HG02759 (cell line): ENCODE results near the gene SPNS2.

ENCODE experiments used
- ATAC-seq: cut with Tn5 transposase; IDR thresholded peaks from one replicate; pipeline ENCODE4 v1.9.1; 2021; ENCODE audit warnings: mild to moderate bottlenecking, moderate library complexity; ENCODE audit not compliant: unreplicated experiment

The SPNS2 gene

DNA sequence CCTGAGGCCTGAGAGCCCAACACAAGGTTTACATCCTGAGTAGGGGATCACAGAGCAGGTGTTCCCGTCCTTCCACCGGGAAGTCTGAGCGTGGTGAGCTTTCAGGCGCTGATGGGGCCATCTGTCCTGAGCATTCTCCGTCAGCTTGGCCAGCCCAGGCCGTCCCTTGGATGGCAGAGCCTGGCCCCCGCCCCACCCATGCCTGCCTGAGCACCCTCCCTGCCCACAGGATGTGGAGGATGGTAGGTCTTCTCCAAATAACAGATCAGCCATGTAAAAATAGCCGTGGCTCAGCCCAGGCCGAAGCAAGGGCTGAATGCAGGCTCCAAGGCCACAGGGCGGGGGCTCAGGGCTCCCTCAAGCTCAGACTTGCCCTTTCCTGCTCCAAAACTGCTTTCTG is 20.2 kb downstream of the SPNS2 start:
- ATAC-seq, result no peak

DNA sequence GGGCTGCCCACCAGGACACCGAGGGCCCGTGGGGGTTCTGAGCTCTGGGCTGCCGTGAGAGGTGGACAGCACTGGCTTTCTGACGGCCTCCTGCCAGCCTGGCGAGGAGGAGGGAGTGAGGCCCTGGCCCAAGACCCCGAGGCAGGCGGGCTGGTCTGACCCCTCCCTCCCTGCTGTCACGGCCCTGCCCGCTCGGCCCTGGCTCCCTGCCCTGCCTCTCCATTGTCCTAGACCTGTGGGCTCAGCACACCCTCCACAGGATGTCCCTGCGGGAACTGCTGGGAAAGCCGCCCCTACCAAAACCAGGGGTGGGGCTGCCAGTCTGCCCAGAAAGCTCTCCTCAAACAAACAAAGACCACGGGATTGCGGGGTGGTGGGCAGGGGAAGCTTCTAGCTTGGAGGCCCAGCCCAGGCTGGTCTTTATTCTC is 20.7 kb downstream of the SPNS2 start:
- ATAC-seq, result no peak

DNA sequence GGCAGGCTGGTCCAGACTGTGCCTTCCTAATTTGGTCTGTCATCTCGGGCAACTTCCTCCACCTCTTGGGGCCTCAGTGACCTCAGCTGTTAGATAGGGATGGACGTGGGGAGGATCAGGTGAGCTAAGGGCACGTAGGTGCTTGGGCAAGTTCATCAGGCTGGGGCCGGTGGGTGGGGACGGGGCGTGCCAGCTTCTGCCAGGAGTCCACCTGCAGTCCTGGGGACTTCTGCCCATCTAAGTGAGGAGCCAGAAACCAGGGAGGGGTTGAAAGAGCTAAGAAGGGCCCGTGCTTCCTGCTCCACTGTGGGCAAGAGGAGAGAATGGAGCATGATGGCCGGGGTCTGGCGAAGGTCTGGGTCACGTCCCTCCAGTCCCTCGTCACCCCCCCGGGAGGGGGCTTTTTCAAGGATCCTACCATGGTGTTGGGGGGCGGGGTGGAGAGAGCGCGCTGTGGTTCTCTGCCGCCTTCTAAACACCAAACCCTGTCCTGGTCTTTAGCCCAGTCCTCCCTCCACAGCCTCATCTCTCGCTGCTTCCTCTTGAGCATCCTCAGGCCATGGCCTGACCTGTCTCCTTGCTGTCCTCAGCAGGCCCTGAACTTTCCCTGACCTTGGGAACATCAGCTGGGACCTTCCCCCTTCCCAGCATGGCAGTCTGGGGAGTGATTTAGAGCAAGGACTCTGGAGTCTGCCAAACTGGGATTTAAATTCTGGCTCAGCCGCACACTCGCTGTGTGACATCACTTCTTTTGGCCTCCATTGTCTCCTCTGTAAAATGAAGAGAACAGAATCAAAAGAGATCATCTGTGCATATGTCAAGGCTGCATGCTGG is 21.6 kb downstream of the SPNS2 start:
- ATAC-seq, result no peak

DNA sequence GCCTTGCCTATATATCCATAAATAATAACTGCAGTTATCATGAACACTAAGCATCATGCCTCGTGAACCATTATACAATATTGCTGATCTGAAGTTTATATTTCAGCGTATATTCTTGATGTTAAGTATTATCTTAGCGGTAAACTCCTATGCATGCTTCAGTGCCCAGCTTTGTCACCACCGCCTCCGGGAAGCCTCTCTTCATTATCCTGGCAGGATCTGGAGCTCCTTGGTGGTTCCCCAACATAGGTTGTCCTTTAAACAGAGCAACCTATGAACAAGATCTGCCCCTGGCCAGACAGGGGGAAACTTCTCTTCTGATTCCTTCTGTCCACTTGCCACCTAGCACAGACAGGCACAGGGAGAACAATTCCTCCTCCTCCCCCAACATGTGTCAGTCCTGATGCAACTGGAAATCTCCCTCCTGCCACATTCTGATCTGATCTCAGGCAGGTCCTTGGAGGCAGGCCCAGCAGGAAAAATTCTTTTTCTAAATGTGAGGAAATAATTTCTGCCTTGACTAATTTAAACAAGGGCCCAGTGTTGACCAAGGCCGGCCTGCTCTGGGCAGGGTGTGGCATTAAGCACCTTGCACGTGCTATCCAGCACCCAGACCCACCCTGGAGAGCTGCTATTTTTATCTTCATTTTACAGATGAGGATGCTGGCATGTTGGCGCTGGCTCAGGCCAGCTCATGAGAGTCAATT is 22.4 kb downstream of the SPNS2 start:
- ATAC-seq, result no peak

DNA sequence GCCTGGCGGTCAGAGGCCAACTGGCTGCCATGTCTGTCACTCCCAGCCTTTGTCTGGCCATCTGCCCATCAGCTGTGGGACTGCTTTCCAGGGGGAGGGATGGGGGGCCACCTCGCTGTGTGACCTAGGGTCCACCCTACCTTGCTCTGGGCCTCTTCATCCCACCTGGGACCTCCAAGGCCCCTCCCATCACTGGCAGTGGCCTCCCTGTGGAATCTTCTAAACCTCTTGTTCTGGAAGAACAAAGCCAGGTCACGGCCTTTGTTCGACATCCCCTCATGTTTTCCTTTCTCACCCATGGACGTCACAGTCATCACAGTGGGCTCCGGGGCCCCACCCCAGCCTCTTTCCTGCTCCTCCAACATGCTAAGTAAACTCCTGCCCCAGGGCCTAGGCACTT is 24.0 kb downstream of the SPNS2 start:
- no peak for ATAC-seq

DNA sequence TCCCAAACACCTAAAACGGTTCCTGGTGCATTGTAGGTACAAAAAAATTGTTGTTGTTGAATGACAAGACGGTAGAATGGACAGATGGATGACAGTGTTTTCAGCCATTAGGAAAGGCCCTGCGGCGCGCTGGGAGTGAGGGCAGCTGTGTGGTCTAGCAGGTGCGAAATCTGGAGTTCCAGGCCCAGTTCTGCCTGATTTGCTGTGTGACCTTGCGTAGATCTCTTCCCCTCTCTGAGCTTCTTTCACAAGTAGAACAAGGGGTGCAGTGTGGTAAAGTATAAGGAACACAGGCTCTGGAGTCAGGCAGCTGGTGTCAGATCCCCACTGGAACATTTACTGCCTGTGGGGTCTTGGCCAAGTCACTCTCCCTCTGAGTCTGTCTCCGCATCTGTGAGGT is 25.3 kb downstream of the SPNS2 start:
- ATAC-seq, result no peak

DNA sequence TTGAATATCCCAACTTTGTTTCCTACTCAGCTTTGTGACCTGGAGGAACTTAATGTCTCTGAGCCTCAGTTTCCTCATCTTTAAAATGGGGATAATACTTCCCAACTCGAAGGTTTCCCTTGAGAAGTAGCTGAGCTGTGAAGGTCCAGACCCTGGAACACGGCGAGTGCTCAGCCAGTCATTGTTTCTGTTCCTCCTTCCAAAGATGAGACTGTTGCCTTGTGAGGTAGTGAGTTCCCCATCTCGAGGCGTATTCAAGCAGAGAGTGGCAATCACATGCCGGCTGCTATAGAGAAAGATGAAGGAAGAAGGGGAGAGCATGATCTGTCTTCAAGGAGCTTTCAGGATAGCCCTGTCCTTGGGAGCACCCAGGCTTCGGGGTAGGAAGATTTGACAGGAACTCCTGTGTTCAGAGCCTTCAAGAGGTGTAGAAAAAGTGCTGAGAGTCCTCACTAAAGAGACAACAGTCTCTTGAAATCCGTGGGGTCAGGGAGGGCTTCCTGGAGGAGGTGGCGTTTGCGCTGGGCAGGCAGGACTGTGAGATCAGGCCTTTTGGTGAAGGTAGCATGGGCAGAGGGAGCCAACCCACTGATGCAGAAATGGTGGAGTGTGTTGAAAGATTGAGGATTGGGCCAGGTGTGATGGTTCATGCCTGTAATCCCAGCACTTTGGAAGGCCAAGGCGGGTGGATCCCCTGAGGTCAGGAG is 27.2 kb downstream of the SPNS2 start:
- ATAC-seq, result no peak

DNA sequence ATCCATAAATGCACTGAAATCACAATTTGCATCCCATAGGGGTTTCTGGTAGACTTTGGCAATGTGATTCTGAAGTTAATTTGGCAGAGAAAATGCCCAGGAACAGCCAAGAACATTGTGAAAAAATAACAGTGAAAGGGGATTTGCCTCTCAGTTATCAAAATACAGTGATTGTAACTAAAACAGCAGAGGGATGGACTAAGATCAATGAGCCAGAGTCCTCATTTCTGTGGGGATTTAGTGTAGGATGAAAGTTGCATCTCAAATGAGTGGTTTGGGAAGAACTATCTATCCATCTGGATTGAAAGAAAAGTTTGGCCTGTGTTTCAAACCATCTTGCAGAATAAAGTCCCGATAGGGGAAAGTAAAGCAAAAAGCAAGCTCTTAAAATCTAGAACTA is 28.5 kb downstream of the SPNS2 start:
- no peak for ATAC-seq

DNA sequence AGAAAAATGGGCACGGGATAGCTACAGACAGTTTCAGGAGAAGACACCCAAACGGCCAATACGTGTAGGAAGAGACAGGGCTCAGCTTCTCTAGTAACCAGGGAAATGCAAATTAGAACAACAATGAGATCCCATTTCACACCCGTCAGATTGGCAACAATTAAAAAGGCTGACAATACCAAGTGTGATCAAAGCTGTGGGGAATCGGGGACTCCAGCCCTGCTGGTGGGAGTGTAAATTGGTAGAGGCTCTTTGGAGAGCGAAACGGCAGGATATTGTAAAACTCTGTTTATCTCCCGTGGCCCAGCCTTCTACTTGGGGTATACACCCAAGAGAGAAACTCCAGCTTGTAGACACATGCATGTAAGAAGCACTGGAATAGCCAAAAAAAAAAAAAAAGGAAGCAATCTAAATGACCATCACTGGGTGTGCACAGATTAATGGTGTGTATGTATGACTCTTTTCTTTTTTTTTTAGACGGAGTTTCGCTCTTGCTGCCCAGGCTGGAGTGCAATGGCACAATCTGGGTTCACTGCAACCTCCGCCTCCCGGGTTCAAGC is 29.0 kb downstream of the SPNS2 start:
- ATAC-seq, result no peak

DNA sequence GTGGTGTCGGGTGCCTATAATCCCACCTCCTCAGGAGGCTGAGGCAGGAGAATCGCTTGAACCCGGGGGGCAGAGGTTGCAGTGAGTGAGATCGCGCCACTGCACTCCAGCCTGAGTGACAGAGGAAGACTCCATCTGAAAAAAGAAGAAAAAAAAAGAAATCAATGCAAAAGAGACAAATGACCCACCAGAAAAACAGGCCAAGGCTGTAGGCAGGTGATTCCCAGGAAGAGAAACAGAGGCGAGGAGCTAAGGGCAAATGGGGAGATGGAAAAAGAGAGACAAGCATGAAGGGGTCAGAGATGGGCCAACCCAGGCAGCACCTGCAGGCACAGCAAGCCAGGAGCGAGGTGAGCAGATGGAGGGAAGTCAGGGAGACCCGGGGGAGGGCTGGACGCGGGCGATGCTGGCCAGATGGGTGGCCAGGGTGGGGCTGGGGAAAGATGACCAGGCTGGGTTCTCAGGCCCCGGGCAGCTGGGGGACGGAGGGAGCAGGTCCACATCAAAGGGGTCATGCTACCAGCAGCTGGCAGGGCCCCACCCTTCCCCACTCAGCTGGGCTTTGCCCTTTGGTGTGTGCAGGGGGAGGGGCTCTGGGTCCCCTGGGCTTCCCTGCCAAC is 31.0 kb downstream of the SPNS2 start:
- no peak for ATAC-seq

DNA sequence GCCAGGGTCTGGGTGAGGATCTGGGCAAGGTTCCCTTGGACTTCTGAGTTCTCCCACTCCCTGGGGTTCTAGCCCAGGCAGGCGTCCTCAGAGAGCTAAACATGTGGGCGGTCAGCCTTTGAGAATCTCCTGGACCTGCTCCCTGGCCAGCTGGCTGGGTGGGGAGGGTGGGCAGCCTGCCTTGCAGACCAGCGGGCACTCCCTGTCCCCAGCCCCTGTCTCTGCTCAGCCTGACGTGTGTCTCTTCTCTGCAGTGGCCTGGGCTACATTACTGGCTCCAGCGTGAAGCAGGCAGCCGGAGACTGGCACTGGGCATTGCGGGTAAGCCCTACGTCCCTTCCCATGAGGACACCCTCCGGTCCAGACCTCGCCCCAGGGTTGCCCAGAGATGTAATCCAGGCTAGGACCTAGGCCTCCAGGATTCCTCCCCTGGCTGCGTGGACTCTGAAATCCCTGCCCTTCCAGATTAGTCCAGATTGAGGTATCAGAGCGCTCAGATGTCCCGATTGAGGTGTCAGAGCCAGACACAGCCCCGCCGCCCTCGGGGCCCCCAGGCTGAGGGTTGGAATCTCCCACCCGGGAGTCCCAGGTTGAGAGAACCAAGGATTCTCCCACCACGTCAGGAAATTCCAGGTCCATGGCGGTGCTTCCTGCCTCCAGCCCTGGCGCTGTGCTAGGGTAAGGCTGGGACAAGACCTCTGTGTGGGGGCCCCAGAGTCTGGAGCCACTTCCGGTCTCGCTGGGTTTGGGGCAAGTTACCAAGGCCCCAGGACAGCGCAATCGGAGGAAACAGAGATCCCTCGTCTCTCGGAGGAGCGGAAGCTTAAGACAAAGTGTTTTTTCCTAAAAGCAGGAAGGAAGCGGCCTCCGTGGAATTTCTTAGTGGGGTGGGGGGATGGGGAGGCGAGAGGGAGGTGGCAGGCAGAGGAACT is 32.4 kb downstream of the SPNS2 start:
- ATAC-seq, result no peak

DNA sequence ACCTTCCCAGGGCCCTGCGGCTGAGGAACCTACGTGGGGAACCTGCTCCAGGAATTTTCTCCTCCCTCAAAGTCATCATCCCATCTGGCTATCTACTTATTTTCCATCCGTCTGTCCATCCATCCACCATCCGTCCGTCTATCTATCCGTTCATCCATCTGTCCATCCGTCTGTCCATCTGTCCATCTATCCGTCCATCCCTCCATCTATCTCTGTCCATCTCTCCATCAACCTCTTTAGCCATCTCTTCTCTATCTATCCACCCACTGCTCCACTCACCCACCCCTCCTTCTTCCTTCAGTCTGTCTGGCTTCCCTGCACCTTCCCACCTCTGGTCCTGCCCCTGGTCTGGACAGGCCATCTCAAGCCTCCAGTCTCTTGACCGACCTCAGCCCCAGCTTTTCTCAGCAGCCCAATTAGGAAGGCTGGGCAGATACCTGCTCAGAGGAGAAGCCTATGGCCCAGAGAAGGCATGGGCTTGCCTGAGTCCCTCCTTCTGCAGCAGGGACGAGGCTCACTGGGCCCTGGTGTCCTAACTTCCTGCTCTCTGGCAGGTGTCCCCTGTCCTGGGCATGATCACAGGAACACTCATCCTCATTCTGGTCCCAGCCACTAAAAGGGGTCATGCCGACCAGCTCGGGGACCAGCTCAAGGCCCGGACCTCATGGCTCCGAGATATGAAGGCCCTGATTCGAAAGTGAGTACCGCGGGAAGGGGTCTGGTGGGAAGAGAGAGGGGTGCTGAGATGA is 33.5 kb downstream of the SPNS2 start:
- no peak for ATAC-seq

DNA sequence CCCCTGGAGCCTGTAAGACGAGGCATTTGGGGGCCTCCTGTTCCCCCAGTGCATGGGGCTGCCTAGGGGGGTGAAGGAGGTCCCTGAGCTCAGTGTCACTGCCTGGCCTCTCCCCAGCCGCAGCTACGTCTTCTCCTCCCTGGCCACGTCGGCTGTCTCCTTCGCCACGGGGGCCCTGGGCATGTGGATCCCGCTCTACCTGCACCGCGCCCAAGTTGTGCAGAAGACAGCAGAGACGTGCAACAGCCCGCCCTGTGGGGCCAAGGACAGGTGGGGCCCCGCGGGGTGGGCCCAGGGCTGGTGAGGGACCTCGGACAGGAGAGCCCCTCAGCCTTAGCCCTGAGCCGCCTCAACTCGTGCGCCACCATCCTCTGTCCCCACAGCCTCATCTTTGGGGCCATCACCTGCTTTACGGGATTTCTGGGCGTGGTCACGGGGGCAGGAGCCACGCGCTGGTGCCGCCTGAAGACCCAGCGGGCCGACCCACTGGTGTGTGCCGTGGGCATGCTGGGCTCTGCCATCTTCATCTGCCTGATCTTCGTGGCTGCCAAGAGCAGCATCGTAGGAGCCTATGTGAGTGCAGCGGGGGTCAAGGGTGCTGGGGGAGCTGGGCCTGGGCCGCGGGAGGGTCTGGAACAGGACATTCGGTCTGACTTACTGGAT is 34.3 kb downstream of the SPNS2 start:
- ATAC-seq, result no peak

DNA sequence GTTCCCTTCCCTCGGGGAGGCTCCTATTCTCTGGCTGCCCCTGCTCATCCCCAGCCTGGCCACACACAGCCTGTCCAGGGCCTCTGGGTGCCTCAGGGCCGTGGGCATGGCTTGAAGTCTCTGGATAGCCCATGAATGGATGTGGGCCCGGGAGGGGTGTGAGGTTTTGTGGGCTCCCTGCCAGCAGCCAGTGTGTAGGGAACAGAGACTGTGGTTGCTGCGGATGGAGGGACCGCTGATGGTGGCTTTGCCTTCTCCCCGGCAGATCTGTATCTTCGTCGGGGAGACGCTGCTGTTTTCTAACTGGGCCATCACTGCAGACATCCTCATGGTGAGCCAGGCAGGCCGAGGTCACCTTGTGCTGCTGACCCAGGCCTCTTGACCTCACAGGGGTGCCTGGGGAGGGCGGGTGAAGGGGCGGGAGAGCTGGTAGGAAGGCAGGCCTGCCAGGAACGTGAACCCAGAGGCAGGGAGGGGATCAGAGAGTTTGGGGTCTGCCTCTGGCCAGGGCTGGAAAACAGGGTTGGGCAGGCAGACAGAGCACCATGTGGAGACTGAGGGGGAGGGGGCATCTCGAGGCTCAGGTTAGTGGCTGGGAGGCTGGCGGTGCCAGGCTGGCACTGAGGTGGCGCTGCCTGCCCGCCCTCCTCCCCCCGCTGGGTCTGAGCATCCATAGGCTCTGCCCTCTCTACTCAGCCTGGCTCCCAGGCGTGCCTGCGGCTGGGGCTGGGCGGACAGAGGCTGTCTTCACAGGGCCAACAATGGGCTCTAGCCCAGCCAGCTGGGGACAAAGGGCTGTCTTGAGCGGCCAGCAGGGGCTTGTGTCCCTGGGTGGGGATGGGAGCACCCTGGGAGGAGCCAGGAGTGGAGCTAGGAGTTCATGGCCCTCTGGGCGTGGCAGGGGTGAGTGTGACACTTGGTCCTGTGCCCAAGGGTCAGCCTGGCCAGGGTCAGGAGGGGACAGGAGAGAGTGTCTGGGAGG is 35.1 kb downstream of the SPNS2 start:
- ATAC-seq, result no peak

DNA sequence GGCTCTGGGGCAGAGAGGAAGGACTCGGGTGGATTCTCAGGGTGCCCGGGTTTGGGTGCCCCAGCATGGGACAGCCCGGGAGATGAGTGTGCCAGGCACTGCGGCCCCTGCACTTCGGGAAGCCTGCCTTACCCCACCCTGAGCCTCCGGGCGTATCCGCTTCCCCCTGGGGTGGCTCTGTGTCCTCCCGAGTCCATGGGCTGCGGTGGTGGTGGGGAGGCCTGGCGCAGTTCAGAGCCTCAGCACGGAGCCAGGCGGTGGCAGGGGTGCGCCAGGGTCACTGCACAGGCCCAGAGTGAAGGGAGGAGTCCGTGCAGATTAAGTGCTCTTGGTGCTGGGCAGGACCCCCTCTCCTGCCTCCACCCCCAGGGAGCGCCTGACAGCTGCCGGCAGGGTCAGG is 35.8 kb downstream of the SPNS2 start:
- ATAC-seq, result no peak

DNA sequence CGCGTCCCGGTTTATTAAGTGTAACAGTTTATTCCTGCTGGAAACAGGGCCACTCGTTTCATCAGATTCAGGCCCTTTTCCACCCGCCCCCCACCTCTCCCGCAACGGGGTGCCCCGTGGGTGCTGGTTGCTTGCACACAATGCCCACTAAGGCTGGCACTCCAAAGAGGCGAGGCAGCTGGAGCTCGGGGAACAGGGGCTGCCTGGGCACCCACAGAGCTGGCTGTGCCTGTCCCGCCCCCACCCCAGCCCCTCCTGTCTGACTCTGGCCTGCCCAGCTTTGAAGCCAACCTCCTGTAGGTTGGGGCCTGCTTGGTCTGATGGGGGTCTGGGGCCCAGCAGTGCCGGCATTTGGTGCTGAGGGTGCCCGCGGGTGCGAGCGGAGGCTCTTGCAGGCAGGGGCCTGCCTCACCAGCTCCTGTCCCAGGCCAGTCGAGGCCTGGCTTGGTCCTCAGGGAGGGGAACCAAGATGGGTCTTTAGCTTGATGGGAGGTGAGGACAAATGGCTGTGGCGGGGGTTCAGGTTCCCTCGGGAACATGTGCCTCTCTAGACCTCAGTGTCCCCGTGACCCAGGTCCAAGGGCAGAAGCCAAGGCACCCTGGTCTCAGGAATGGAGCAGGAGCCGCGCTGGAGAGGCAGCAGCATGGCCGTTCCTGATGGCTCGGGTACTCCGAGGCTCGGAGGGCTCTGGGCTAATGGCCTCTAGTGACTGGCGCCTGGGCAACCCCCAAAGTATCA is 36.4 kb downstream of the SPNS2 start:
- ATAC-seq, result no peak
